CD1c-positive myeloid dendritic cell (primary cell): ENCODE data around the gene GKN1.
A peak's percentile ranks its signal among the peaks of the same experiment; 100 is the strongest.

Experiments used
- DNase-seq: peaks from one replicate; pipeline ENCODE4 v3.0.0-alpha.2; 2016; ENCODE audit errors: extremely low spot score

Gene GKN1

DNA sequence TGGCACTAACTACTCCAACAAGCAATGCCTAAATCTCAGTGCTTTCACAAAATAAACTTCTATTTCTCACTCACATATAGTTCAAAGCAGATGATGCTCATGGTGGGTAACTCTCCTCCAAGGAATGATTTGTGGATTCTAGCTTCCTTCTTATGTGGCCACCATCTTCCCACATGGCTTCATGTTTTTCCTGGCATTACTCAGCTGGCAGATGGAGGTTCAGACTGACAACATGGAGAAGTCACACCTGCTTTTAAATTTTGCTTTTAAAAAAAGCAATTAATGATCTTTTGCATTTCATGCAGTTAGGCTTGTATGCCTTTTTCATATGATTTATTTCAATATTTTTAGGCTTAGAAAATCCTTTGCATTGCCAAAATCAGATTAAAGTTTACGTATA lies 15.4 kb upstream of the GKN1 start:
- DNase-seq = no peak

DNA sequence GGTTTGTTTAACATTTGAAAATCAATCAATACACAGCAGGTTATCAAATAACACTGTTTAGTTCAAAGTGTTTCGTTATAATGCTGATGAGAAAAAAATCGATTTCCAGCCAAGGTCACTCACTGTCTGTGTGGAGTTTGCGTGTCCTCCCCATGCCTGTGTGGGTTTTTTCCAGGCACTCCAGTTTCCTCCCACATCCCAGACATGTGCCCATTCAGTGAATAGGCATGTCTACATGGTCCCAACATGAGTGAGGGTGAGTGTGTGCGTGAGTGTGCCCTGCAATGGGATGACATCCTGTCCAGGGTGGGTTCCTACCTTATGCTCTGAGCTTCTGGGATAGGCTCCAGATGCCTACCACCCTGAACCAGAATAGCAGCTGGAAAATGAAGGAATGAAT lies 13.1 kb upstream of the GKN1 start:
- no peak for DNase-seq

DNA sequence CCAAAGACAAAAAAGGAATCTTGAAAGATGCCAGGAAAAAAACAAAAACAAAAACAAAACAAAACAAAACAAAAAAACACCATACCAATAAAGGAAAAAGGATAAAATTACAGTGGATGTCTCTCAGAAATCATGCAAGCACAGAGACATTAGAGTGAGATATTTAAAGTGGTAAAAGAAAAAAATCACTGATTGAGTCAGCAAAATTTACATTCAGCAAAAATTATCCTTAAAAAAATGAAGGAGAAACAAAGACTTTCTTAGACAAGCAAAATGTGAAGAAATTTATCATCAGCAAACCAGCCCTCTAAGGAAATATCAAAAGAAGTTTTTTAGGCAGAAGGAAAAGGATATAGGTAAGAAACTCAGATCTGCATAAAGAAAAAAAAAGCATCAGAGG lies 10.2 kb upstream of the GKN1 start:
- no peak for DNase-seq

DNA sequence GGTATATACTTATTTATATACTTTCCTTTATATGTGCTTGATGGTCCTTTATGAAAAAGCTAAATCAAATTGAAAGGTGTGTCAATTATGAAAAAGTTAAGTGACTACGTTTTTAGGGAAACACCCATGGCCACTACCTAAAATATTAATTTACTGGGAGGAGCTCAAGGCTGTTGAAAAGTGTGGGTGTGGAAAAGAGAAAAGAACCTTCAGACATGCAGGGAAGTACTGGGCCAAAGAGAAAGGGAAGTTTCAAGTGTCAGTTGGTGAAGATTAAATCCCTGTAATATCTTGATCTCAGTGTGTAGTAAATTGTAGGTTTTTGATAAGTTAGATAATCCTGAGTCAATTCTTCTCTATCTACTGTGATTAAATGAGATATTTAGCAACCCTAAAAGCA lies 6.2 kb upstream of the GKN1 start:
- peak; percentile 61 for DNase-seq

DNA sequence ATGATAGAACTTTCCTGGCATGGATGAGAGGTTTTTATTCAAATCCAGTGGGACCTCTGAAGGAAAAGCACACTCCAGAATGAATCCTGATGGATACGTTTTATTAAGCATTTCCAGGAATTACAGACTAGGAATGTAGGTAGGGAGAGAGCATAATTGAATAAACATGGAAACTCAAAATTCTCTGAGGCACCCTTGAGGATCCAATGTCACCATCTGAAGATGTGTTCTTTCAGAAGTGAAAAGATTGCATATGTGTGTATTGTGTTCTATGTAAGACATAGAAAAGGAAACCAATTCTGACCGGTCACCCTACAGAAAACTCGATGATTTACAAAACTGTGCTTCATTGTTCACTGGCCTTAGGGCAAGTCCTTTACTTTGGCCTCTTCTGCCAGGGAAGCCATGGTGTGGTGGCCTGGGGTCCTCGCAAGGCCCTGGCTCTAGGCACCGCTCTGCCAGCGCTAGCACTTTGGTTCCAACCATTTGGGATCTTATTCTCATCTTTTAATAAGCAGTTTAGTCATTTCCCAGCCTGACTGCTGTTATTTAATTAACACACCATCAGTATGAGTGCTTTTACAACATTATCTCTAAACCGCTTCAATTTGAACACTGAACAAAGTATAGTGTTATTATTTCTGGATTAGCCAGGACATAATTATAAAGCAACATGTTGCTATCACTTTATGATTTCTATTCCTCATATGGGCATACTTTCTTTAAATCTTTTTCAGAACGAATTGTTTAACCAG lies 4.5 kb upstream of the GKN1 start:
- no peak for DNase-seq

DNA sequence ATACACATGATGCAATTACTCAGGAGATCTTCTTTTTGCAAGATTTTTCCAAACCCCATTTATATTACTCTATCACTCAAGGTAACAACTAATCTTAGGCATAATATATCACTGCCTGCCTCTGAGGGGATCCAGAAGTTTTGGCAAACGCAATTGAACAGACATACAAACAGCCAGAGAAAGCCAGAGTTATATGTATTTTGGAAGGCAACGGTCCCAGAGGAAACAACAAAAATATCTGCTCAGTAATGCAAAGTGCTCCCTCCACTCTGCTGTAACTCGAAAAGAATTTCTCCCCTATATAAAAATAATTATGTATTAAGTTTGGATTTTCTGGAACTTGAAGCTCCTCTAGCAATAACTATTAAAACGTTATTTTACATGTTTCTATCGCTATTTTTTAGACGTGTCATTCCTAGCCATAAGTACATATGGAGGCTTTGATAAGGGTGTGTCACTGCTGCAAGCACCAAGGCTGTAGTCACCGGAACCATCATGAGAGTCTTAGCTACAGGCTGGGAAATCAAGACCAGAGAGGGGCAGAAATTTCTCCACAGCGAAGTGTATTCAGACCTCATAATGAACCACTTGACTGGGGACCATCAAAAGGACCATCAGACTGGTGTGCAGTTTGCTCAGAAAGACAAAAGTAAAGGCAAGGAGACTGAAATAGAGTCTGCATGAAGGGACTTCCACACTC lies 3.7 kb upstream of the GKN1 start:
- no peak for DNase-seq

DNA sequence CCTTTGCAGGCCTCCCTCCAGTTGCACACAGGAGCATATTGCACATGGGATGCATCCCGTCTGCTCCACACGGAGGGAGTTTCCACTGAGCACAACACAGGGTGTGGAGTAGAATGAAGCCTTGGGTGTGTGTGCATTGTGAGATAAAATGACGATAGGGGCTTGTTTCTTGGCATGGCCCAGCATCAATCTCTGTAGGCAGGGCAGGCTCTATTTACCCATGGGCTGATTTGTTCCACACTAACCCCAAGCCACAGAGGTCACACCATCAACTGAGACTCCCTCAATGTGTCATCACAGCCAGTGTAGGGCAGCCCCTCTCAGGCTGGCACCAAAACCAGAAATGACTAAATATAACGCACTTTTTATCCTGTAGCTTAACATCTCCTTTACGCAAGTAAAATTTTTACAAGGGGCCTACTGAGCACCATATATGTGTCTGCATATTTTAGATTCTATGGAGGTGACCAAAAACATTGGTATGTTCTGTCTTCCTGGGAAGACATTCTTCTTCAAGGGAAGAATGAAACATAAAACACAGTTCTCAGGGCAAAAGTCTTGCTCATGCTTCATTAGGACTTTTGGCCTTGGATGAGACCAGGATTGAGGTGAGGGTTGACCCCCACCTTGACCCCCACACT lies 2.7 kb upstream of the GKN1 start:
- no peak for DNase-seq

DNA sequence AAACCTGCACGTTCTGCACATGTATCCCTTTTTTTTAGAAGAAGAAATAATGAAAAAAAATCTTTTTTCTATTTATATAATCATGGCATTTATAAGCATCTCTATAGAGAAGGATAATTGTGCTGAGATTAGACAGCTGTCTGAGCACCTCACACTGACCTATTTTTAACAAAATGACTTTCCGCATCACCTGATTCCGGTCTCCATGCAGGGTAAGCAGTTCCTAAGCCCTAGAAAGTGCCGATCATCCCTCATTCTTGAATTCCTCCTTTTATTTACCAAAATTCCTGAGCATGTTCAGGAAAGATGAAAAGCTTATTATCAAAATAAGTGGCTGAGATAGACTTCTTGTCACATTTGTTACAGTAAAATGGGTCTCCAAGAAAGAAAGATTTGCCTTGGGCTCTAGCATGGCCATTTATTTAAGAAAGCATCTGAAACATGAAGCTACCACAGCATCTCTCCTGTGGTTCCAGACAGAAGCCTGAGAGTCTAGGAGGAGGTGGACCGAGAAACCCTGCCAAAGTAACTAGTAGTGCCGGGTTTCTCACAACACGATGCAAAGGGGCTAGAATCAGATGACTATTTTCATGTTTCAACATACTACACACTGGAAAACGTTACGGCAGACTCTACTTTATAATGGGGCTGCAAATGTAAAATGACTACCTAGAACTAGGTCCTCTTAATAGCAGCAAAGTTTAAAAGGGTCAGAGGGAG lies 670 bp downstream of the GKN1 start:
- no peak for DNase-seq

DNA sequence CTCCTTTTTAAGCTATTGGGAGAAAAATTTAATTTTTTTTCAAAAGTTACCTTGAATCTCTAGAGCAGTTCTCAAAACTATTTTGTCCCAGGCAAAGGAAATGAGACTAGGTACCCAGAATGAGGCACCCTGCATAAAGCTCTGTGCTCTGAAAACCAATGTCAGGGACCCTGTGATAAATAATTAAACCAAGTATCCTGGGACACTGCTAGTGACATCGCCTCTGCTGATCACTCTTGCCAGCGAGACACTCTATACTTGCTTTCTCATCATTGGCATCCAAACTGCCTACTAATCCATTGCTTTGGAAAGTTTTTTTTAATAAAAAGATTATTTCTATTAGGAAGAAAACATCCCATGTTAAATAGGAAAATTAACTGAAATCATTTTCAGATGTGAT lies 1.4 kb downstream of the GKN1 start:
- DNase-seq = no peak

DNA sequence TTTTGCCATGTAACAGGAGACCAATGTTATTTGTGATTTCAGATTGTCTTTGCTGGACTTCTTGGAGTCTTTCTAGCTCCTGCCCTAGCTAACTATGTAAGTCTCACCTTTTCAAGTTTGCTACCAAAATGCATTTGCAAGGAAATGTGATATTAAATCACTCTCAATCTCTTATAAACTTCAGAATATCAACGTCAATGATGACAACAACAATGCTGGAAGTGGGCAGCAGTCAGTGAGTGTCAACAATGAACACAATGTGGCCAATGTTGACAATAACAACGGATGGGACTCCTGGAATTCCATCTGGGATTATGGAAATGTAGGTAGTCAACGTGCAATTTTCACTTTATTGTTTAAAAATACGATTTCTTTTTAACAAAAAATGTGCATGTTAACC lies 3.0 kb downstream of the GKN1 start:
- DNase-seq = no peak

DNA sequence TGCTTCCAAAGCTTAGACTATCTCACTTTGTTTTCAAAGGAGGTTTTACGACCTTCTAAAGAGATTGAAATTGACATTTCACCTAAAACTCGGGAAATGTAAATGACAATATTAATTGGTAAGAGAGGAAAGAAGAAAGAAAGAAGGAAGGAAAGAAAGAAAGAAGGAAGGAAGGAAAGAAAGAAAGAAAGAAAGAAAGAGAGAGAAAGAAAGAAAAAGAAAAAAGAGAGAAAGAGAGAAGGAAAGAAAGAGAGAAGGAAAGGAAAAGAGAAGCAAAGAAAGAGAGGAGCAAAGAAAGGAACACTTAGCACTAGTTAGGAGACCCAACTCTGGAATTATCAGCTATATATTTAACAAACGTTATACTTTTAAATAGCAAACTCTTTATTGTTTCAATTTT lies 3.7 kb downstream of the GKN1 start:
- DNase-seq = no peak

DNA sequence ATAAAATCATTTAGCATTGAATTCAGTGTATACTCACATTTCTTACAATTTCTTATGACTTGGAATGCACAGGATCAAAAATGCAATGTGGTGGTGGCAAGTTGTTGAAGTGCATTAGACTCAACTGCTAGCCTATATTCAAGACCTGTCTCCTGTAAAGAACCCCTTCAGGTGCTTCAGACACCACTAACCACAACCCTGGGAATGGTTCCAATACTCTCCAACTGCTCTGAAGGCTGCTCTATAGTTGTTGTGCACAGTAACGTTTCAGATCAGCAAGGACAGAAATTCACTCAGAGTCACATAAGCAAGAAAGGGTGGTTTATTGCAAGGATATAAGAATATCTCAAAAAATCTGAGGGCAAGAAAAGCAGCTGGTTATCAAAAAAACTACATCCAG lies 6.5 kb downstream of the GKN1 start:
- no peak for DNase-seq

DNA sequence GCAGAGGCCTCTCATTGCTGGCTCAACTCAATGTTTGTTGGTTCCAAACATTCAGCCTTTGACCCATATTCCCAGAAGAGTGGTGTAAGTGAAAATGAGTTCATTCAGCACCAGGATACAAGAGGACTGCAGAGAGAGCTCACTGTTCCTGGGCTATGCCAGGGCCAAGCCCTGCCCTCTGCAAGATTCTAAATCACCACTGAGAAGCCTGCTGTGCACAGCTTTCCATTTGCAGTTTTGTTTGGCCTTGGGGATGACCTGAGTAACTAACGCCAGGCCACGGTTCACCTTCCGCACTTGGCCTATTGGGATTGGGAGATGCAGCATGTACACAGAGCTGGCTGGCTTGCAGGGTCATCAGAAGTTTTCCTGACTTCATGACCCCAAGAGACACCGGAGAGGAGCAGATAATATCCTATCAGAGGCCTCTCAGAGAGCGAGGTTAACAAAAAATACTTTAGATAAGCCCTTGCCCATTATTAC lies 12.6 kb downstream of the GKN1 start:
- no peak for DNase-seq

DNA sequence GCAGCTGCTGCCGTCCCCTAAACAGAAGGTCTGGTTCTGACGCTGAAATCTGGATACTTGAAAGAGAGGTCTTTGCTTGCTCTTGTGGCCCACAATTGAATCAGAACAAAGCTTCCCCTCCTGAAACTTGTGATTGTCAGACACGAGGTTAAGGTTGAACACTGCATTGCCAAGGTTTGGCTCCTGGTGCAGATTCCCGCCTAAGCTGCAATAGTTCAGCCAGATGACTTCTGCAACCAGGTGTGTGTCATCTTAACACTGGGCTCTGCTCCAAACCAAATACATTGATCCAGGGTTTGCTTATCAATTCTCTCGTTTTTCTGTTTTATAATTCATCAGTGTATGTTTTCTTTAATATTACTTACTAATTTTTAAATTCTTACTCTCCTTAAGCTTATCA lies 14.6 kb downstream of the GKN1 start:
- no peak for DNase-seq

DNA sequence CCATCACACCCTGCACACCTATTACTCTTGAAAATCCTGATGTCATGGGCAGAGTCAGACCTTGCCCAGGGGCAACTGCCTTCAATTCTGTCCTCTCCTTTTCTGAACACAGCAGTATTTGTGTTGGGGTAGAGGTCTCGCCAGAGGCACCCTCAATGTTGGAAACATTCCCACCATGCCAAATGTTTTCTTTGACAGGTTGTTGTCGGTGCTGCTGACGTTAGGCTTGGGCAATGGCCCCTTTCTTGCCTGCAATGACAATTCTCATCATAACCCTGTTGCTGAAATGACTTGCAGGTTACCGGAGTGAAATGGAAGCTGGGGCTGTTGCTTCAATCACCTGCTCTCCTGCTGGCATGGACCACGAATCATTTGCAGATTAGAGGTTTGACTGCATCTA lies 17.9 kb downstream of the GKN1 start:
- DNase-seq = no peak

DNA sequence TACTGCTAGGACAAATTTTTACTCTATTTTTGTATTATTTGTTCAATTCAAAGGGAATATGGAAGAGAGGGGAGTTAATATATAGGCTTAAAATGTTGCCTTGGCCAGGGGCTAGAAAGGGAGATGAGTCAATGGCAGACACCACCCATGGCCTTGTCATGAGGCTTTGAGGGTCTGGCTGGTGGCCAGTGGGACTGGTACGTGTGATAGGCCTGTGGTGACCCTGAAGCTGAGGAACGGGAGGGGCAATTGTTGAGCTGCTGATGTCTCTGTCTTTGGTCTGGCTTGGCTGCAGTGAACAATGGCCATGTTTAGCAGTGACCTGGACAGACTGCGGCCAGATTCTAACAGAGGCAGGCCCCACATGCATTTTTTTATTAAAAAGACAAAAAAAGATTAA lies 18.5 kb downstream of the GKN1 start:
- no peak for DNase-seq

DNA sequence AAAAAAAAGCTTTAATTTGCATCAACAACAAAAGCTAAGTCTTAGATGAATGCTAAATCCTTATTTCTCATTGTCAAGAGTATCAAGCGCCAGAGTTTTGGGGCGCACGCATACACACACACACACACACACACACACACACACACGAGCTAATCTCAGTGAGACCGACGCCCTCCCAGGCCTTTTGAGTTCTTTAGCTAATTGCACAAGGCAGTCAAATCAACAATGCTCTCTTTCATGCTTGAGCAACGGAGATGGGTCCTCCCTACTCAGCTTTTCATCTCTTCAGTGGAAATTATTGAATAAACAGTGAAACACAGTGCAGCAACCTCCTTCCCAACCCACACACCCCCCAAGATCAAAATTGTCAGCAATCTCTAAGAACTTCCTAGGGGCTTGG lies 19.2 kb downstream of the GKN1 start:
- no peak for DNase-seq

DNA sequence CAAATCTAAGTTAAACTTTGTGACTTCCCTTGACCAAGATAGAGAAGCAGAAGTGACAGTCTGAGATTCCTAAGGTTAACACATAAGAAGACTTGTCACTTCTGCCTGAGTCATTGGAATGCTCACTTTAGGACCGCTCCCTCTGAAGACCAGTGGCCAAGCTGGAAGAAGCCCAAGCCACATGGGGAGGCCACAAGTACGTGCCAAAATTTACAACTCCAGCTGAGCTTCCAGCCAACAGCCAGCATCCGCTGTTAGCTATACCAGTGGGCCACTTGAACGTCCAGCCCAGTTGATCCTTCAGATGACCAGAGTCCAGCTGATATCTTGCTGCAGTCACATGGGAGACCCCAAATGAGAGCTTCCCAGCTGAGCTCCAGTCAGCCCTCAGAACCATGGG lies 20.4 kb downstream of the GKN1 start:
- DNase-seq = peak; percentile 2

DNA sequence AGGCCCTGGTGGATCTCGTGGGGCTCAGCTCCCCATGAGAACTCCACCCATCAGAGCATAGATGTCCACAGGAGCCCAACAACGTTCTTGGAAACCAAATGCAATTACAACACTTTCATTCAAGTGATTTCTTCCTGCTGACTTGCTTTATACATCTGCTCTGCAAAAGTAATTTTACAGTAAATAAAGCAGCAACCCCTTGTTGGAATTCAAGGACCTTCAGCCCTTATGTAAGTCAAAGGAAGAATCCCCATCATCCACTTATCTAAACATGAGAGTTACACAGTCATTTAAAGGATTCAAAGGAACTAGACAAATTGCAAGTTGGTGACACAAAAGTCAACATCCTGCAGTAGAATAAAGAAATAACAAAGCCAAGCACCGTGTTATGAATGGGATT lies 21.5 kb downstream of the GKN1 start:
- no peak for DNase-seq

DNA sequence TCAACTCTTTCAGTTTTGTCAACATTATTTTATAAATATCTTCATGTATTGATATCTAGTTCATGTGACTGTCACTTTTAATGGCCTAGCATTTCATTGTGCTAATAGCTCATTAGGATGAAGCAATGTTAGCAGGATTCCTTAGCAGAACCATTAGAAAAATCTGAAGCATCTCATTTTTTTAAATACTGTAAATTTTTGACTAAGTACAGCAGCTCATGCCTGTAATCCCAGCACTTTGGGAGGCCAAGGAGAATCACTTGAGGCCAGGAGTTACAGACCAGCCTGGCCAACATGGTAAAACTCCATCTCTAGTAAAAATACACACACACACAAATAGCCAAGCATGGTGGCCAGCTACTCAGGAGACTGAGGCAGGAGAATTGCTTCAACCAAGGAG lies 23.0 kb downstream of the GKN1 start:
- DNase-seq = no peak

DNA sequence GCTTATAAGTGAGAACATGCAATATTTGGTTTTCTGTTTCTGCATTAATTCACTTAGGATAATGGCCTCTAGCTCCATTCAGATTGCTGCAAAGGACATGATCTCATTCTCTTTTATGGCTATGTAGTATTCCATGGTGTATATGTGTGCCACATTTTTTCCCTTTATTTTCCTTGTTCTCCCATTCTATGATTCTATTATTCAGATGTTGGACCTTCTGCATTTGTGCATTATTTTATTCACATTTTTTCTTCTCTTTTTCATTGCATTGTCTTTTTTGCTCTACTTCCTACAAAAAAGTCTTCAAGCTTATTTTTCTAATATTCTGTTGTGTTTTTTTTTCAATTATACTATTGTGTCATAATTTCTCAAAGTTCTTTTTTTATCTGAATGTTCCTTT lies 27.4 kb downstream of the GKN1 start:
- no peak for DNase-seq

DNA sequence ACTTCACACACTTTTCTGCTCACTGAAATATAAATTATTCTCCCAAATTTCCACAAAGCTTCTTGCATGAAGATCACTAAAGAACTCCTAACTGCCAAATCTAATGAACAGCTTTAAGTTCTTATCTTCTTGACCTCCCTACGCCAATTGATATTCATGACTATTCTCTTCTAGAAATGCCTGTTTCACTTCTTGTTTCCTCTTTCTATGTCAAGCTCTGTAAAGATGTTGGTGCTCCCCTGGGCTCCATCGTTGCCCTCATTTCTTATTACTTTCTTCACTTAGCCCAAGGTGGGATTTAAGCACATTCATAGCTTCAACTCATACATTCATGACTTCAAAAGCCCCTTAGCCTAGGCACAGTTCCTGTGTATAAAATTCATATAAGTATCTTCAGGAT lies 29.3 kb downstream of the GKN1 start:
- no peak for DNase-seq

DNA sequence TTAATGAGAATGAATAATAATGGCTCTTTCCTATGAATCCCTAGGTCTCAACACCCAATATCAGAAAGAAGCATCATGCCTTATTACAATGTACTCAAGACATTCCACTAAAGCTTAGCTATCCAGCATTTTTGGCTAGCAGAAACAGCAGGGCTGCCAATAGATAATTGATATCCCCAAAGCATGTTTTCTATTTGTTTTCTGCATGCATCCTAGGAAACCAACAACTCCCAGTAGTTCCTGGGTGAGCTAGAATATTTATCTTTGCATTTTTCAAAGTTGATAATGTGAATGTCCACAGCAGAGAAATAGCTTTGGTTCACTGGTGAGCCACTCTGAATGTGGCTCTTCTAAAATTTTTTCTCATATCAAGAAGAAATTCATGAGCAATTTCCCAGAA lies 32.7 kb downstream of the GKN1 start:
- DNase-seq = no peak
